PFSK-1 (cell line): ENCODE data around the gene C19orf73.

ENCODE experiments used
- FOXP2 ChIP-seq: optimal IDR thresholded peaks from 2 replicates; pipeline ENCODE3; 2011; ENCODE audit warnings: borderline replicate concordance, control low read depth, inconsistent platforms; ENCODE audit not compliant: insufficient read depth; ENCODE audit errors: extremely low read length, extremely low read depth
- POLR2AphosphoS5 ChIP-seq: IDR thresholded peaks from 2 replicates; pipeline ENCODE4 v1.6.1; 2012; ENCODE audit warnings: low read depth, mild to moderate bottlenecking, control low read depth, low read length, moderate library complexity
- REST ChIP-seq, 2 experiments: IDR thresholded peaks; 2 replicates each; pipeline versions ENCODE4 v1.6.1 to v1.8.0; 2011 to 2012; ENCODE audit warnings: low read depth in 2 of 2, low read length in 2 of 2, control low read depth in 1 of 2, inconsistent platforms in 1 of 2, mild to moderate bottlenecking in 1 of 2, moderate library complexity in 1 of 2; ENCODE audit not compliant: insufficient read depth in 1 of 2
- SIN3A ChIP-seq: IDR thresholded peaks from 2 replicates; pipeline ENCODE4 v1.6.1; 2012; ENCODE audit warnings: mild to moderate bottlenecking, low read length, moderate library complexity, borderline replicate concordance; ENCODE audit not compliant: insufficient read depth
- TAF1 ChIP-seq: IDR thresholded peaks from 2 replicates; pipeline ENCODE4 v1.6.1; 2012; ENCODE audit warnings: low read length, control low read depth, borderline replicate concordance; ENCODE audit not compliant: insufficient read depth

DNA sequence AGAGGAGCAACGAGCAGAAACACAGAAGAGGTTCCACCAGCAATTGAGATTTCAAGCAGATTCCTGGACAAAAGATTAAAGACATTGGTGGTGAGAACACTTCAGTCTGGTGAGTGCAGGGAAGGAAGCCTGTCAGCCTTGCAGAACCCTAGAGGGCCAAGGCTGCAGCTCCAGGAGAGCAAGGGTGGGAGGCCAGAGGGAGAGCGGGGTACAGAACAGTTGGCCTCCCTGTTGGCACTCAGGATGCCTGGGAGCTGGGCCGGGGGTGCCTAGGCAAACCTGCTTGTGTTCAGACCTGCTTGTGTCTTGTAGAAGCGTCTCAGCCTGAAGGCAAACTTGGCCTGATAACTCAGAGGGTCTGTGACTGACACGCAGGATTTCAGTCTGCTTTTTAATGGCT is 9.9 kb downstream of the C19orf73 start:
- TF ChIP-seq REST (IDR thresholded peaks at IDR 0.05; ENCODE audit: insufficient read depth in 1 of 2, low read depth in 2 of 2, low read length in 2 of 2): no peak
- TF ChIP-seq SIN3A: no peak
- no peak for TF ChIP-seq TAF1
- TF ChIP-seq POLR2AphosphoS5: 0 out of 2 replicates have a peak, but pooled peaks have one; percentile 26
- TF ChIP-seq FOXP2: no peak
